ENCODE measurements around the gene AP3S2.
A peak's percentile ranks its signal among the peaks of the same experiment; 100 is the strongest.

Gene AP3S2

GRCh38 chr15:89814112-89814742 lies 79.6 kb downstream of the AP3S2 start:
- no peak for DNase-seq (ENCODE audit: low read depth)

DNA sequence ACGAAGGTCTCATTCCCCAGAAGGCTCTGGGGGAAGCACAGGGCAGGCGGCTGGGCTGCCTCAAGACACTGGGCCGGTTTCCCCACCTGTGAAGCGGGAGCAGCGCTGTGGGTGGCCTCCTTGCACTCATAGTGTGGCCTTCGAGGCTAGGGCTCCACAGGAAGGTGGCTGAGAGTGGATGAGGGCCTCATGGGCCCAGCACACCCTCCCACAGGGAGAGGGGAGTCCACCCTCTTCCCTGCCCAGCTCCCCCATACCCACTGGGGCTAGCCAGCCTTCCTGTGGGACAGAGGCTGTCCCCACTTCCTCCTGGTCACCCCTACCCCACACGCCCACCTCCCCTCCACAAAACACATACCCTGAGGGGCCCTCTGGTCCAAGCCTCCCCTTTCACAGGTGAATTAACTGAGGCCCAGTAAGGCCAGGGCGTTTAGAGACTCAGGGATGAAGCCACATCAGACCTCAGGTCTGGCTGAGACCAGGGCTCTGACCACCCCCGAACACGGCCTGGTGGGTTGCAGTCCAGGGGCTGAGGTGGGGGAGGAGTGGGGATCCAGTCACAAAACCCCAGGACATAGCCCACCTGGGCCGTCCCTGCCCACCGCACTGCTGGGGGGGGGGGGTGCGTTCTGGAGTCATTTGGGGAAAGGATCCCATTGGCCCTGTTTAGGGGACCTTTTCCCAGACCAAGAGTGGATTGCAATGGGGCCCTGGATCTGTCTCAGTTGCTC lies 80.2 kb downstream of the AP3S2 start:
- no peak for DNase-seq (ENCODE audit: low read depth)

- no peak for DNase-seq (ENCODE audit: low read depth)
These were observed 80.9 kb downstream of the AP3S2 start for GRCh38 chr15:89812847-89813320.

GRCh38 chr15:89812011-89812846 lies 81.6 kb downstream of the AP3S2 start:
- DNase-seq (ENCODE audit: low read depth): no peak

DNA sequence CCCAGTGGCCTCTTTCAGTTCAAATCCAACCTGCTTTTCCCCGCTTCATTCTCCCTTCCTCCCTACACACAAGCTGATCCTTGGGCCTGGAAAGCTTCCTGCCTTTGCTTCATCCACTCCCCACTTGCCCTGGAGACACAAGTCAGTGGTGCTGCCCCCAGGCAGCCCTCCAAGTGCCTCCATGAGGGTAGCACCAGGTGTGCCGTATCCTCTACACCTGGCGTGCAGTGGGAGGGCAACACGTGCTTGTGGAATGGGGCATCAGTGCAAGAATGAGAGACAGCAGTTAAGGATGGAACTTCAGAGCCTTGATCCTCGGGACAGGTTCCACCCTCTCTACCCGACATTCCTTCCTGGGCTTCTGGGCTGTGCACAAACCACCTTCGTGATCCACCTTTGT lies 83.0 kb downstream of the AP3S2 start:
- DNase-seq (ENCODE audit: low read depth): no peak

- DNase-seq (ENCODE audit: low read depth): no peak
These were observed 84.0 kb downstream of the AP3S2 start for GRCh38 chr15:89809787-89810148.

DNA sequence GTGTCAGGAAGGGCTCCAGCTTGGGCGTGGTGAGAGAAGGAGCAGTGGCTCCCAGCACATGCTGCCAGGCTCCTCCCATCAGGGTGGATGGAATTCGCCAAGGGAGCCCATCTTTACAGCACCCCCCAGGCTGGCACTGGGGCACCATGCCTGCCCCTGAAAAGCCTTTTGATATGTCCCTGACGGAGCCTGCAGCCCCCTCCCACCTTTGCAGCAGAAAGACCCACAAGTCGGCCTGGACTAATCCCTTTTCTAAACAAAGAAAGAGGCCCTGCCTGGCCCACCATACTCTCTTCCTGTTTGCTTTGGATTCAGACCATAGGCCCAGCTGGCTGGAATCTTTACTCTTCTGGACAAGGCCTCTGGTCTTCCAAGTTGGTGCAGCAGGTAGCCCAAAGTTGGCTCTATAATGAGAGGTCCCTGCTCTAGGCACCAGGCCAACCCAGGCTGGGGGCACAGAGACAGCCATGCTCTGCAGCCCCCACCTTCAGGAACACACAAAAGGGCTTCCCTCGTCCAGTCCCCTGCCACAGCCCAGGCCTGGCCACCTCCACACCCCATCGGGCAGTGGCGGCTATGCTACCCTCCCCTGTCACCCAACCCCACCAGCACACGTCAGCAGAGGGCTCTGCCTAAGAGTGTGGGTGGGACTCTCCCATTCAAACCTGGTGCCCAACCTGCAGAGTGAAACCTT lies 84.6 kb downstream of the AP3S2 start:
- peak; percentile 31 for DNase-seq (ENCODE audit: low read depth)

- no peak for DNase-seq (ENCODE audit: low read depth)
These were observed 85.5 kb downstream of the AP3S2 start for GRCh38 chr15:89808160-89808870.

GRCh38 chr15:89807689-89808088 lies 86.1 kb downstream of the AP3S2 start:
- DNase-seq (ENCODE audit: low read depth): no peak

DNA sequence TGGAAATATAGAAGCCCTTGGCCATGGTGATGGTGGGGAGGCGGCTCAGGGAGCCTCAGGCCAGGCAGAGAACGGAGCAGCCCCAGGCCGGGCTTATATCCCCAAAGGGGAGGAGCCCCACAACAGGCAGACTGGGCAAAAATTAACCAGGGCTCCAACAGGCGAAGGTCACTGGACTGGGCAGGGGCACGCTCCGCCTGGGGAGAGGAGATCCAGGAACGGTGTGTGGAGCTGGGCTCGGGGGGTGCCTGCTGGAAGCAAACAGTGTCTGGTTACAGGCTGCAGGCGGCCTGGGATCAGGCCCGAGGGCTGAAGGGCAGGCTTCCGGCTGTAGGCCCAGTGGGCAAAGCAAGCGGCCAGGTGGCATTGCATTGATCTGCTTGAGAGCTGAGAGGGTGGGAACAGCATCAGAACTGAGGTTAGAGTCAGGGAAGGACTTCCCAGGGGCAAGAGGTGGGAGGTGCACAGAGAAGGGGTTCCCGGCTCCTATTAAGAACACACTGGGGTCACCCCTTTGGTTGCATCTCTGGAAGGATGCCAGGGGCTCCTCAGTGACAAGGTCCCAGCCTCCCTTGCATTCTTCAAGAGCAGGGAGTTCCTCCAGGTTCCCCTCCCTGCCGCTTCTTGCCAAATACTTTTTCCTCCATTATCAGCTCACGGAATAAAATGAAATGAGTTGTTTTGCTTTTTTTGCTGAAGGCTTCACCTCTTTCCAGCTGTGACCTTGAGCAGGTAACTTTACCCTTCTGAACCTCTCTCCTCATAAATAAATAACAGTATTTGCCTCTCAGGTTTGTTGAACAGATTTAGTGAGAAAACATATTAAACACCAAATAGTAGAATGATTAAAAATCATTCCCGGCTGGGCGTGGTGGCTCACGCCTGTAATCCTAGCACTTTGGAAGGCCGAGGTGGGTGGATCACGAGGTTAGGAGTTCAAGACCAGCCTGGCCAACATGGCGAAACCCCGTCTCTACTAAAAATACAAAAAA lies 86.9 kb downstream of the AP3S2 start:
- DNase-seq (ENCODE audit: low read depth): no peak

DNA sequence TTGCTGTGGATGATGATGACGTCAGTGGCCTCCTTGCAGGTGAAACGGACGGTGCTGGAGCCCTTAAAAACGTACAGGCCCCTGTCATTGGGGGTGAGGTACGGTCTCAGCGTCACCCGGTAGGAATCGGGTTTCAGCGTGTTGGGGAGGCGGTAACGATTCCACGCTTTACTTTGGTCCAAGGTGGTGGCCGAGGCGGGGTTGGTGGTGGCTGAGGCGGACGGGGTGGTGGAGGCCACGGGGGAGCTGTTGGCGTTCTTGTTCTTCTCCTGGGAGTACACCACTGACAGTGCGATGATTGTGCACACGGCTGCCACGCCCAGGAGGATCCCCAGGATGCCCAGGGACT lies 87.6 kb downstream of the AP3S2 start:
- DNase-seq (ENCODE audit: low read depth): no peak

DNA sequence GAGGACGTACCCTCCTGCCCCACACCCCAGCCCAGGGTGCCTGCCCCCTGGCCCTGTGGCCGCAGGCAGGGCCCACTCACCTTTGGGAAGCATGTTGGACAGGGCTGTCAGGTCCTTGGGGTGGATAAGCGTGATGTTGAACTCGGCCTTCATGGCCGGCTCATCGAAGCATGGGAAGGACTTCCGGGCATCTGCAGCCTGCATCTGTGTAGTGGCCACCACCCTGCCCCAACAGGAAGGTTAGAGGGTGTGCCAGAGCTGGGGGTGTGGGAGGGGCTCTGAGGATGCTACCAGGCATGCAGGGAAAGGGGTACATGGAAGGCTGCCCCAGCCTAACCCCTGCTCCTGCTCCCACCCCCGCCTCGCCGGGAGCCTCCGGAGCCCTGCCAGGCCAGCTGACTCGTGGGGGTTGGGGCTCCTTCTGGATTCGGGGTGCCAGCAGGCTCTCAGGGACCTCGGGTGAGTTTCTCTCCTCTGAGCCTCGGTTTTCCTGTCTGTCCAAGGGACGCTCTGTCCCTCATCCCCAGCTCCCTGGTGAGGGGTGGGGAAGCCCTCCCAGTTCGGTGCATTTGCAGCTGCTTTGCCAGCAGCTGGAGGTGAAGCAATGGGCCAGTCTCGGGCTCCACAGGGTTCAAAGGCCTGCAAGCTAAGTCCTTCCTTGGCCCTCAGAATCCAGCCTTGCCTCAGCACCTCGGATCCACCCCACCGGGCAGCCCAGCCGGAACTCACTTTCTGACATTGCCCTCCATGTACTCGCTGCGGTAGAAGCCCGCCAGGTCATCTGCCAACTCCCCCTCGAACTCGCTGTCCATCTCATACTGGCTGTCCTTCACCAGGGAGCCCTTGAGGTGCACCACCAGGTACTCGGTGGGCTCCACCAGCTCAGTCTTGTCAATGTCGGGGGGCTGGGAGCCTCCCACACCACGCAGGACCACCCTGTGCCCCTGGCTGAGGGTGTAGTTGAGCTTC lies 88.3 kb downstream of the AP3S2 start:
- DNase-seq (ENCODE audit: low read depth): no peak

DNA sequence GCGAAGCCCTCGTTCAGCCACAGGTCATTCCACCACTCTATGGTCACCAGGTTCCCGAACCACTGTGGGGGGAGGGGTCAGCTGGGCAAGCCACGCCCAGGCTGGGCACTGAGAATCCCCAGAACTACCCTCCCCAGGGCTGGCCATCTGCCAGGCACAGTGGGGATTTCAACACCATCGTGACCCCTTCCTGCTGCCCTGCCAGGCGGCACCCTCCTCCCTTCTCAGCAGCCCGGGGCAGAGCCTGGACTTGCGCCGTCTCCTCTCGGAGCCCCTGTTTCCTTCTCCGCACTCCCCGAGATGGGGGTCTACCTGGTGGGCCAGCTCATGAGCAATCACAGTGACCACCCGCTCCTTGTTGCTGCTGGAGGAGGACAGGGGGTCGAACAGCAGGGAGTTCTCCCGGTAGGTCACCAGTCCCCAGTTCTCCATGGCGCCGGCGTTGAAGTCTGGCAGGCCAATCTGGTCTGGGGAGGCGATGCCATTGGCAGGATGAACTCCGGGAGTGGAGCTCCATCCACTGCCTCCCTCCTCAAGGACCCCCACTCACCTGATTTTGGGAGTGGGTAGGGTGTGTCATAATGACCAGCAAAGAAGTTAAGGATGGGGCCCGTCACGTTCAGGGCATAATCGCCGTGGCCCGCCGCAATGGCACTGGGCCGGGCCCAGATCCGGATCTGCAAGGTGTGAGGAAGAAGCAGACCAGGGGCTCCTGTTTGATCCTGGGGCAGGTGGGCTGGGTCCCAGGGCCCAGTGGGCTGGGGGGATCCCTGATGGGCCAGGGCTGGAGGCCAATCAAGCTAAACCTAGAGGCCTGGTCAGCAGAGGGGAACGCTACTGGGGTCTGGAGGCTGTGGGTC lies 89.6 kb downstream of the AP3S2 start:
- DNase-seq (ENCODE audit: low read depth): no peak

DNA sequence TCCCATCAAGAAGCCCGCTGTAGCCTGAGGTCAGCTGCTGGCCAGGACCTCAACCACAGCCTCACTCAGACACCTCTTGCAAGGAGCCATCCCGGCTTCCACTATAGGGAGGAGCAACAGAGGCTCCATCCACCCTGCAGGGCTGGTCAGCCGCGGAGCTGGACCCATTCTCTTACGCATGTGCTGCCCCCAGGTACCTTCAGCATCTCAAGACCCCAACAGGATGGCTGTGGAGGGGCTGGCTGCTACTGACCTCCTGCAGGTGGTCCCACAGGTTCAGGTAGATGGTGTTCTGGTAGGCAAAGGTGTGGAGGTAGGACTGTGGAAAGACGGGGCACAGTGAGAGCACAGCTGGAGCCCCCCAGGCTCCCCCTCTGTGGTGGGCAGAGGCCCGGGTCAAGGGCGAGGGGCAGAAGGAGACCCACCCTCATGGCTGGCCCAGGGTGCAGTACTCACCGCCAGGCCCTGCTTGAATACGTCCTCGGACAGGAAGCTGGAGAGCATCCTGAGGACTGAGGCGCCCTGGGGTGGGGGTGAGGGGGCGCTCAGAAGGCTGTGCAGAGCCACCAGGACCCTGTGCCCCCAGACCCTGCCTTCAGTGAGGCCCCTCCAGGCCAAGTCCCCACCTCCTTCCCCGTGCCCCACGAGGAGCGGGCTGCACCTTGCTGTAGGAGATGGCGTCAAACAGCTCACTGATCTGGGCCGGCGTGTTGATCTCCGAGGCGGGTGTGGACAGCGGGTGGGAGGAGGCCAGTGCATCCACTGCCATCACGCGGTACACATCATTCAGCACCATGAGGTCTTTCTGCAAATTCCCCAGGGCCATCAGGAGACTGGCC lies 90.6 kb downstream of the AP3S2 start:
- DNase-seq (ENCODE audit: low read depth): no peak

DNA sequence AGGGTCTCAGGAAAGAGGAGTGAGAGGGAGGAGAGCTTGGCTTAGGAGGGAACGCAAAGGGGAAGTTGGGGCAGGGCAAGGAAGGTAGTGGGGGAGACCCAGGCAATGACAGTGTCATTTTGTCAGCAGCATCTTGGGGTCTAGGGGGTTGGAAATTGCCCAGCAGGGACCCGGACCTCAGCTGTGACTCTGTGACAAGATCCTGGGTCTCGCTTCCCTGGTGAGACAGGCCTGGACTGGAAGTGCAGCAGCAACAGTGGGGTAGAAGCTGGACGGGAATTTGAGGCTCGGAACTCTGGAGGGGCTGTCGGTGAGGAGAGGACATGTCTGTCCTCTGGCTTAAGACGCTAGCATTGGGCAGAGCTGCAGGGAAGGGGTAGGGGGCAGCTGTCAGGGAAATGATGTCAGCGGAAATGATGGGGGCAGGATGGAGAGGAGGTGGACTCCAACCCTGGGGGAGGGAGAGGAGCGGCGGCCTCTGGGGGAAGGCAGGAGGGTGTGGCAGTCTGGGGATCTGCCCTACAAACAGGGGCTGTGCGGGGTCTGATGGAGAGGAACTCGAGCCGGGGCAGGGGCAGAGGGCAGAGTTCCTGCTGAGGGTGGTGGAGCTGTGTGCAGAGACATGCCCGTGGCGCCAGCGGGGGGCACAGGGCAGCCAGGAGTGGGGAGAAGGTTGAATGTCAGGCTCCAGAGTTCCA lies 91.4 kb downstream of the AP3S2 start:
- no peak for DNase-seq (ENCODE audit: low read depth)

GRCh38 chr15:89801471-89802195 lies 92.2 kb downstream of the AP3S2 start:
- no peak for DNase-seq (ENCODE audit: low read depth)
